ENCODE data around the gene ZNF236.

ZNF236 gene

DNA sequence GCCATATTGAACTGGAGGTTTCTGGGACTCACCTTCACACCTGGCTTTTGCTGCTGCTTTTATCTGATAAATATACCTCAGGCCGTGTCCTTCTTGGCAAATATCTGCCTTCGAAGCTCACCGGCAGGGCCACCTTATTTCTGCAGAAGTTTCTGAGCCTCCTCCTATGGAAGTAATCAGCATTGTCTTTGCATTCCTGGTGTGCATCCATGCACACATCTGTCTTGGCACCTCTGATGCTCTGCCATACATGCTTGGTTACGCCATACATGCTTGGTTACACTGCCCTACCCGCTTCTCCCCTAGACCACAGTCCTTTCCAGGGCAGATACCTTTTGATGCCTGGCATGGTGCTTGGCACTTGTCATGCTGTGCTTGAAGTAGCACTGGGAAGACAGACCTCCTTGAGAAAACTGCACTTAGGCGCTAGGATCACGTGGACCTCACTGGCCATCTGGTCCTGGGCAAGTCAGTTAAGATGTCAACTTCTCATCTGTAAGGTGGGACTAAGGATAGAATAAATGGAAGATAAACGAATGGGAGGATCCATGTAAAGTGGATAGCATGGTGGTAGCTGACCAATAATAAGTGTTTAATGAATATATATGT is 66.8 kb downstream of the ZNF236 start:
- Mint-ChIP-seq H3K27me3 (no peaks in the 10 kb centered on the region), H3K9me3 (no peaks in the 10 kb centered on the region), H3K36me3 (peaks cover 27% of the 10 kb centered on the region), H3K27ac (no peak overlapping the region), H3K4me3 (no peak overlapping the region), H3K4me1 (no peaks in the 10 kb centered on the region)
- no peak for ATAC-seq (ENCODE audit: low read depth)
- DNase-seq (ENCODE audit: low spot score in 2 of 2), result no peak

DNA sequence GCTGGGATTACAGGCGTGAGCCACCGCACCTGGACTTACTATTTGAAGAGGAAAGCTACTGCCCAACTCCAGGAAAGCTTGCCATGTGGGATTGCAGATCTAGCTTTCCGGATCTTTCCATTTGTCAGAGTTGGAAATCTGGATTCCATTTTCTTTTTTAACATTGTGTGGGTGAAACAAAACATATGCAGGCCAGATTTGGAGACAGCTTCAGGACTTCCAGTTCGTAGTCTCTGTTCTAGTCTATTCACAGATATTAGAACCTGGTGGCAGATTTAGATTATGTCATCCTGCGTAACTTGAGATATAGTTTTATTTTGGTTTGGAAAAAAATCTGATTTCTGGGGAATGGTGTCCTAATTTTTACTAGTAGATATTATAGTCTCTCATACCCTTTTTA is 70.5 kb downstream of the ZNF236 start:
- Mint-ChIP-seq H3K9me3 (no peaks in the 10 kb centered on the region), H3K27ac (no peak overlapping the region), H3K27me3 (no peaks in the 10 kb centered on the region), H3K36me3 (peaks cover 20% of the 10 kb centered on the region), H3K4me3 (no peak overlapping the region), H3K4me1 (no peaks in the 10 kb centered on the region)
- ATAC-seq (ENCODE audit: low read depth) (no peak), DNase-seq (ENCODE audit: low spot score in 2 of 2) (no peak)

DNA sequence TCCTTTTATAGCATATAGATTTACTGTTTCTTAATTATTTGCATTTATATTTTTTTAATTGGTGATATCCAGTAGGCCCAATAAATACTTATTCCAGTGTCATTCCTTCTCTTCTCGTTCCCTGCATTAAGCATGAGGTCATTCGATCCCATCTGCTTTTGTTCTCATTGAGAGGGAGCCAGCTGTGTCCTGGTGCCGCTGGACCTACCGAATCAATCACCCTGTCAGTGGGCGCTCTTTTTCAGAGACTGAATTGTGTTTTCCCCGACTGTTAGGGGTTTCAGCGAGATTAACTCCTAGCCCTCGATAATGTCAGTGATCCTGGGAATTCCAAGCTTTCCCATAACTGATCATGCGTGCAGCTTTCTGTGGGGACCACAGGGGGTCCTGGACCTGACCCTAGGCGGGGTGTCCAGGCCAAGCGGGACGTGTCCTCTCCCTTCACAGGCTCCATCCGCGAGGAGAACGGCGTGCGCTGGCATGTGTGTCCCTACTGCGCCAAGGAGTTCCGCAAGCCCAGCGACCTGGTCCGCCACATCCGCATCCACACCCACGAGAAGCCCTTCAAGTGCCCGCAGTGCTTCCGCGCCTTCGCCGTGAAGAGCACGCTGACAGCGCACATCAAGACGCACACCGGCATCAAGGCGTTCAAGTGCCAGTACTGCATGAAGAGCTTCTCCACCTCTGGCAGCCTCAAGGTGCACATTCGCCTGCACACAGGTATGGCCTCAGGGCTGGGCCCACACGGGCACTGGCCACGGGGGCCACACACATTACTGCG is 72.4 kb downstream of the ZNF236 start:
- DNase-seq (ENCODE audit: low spot score in 2 of 2), result no peak
- Mint-ChIP-seq H3K4me3 (no peak overlapping the region), H3K9me3 (no peaks in the 10 kb centered on the region), H3K27ac (no peak overlapping the region), H3K36me3 (peaks cover 25% of the 10 kb centered on the region), H3K4me1 (no peaks in the 10 kb centered on the region), H3K27me3 (no peaks in the 10 kb centered on the region)
- no peak for ATAC-seq (ENCODE audit: low read depth)

DNA sequence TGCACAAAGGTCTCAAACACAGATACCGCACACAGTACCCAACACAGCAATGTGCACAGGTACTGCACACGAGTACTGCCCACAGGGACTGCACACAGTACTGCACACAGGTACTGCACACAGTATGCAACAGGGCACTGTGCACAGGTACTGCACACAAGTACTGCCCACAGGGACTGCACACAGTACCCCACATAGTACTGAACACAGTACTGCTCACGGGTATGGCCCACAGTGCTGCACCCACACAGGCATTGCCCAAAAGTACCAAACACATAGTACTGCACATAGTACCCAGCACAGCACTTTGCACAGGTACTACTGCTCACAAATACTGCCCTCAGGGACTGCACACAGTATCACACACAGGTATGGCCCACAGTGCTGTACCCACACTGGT is 73.1 kb downstream of the ZNF236 start:
- DNase-seq (ENCODE audit: low spot score in 2 of 2) (no peak), ATAC-seq (ENCODE audit: low read depth) (no peak)
- H3K27me3 Mint-ChIP-seq, result no peaks in the 10 kb centered on the region
- H3K4me3 Mint-ChIP-seq, result no peak overlapping the region
- no peak overlapping the region for H3K27ac Mint-ChIP-seq
- H3K4me1 Mint-ChIP-seq, result no peaks in the 10 kb centered on the region
- H3K36me3 Mint-ChIP-seq, result peaks cover 26% of the 10 kb centered on the region
- no peaks in the 10 kb centered on the region for H3K9me3 Mint-ChIP-seq

DNA sequence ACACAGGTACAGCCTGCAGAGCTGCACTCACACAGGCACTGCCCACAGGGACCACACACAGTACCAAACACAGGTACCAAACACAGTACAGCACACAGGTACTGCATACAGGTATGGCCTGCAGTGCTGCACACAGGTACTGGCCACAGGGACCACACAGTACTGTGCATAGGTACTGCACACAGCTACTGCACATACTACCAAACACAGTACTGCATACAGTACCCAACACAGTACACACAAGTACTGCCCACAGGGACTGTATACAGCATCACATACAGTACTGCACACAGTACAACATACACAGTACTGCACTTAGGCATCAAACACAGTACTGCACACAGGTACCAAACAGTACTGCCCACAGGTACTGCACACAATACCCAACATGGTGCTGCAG is 74.3 kb downstream of the ZNF236 start:
- peaks cover 27% of the 10 kb centered on the region for H3K36me3 Mint-ChIP-seq
- no peak overlapping the region for H3K4me3 Mint-ChIP-seq
- no peaks in the 10 kb centered on the region for H3K27me3 Mint-ChIP-seq
- H3K27ac Mint-ChIP-seq, result no peak overlapping the region
- ATAC-seq (ENCODE audit: low read depth) (no peak), DNase-seq (ENCODE audit: low spot score in 2 of 2) (no peak)
- no peaks in the 10 kb centered on the region for H3K4me1 Mint-ChIP-seq
- no peaks in the 10 kb centered on the region for H3K9me3 Mint-ChIP-seq

DNA sequence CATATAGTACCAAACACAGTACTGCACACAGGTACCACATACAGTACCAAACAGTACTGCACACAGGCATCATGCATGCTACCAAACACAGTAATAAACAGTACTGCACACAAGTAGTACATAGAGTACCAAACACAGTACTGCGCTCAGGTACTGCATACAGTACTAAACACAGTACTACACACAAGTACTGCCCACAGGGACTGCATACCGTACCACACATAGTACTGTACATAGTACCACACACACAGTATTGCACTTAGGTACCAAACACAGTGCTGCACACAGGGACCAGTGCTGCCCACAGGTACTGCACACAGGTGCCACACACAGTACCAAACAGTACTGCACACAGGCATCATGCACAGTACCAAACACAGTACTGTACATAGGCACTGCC is 74.9 kb downstream of the ZNF236 start:
- ATAC-seq (ENCODE audit: low read depth) (no peak), DNase-seq (ENCODE audit: low spot score in 2 of 2) (no peak)
- no peaks in the 10 kb centered on the region for H3K4me1 Mint-ChIP-seq
- no peaks in the 10 kb centered on the region for H3K27me3 Mint-ChIP-seq
- H3K4me3 Mint-ChIP-seq, result no peak overlapping the region
- peaks cover 29% of the 10 kb centered on the region for H3K36me3 Mint-ChIP-seq
- no peak overlapping the region for H3K27ac Mint-ChIP-seq
- no peaks in the 10 kb centered on the region for H3K9me3 Mint-ChIP-seq

DNA sequence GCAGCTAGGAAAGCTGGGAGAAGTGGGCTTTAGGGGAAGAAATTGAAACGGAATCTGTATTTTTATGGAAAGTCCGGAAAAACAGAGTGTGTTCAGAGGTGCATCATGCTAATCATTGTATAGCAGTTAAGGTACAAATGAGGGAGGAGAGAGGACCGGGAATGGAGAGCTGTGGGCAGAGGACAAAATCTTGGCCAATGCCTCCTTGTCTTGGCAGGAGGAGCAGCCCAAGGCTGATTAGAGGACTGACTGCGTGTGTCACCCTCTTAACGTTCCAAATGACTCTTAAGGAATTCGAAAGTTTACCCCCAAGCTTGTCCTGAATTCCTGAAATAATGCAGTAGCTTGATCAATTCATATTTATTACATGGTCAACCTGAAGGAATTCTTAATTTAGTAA is 81.0 kb downstream of the ZNF236 start:
- H3K4me3 Mint-ChIP-seq, result no peak overlapping the region
- no peak for DNase-seq (ENCODE audit: low spot score in 2 of 2)
- H3K27ac Mint-ChIP-seq, result peak overlapping the region; percentile 35
- no peaks in the 10 kb centered on the region for H3K27me3 Mint-ChIP-seq
- H3K36me3 Mint-ChIP-seq, result peaks cover 31% of the 10 kb centered on the region
- no peaks in the 10 kb centered on the region for H3K9me3 Mint-ChIP-seq
- ATAC-seq (ENCODE audit: low read depth), result no peak
- no peaks in the 10 kb centered on the region for H3K4me1 Mint-ChIP-seq

DNA sequence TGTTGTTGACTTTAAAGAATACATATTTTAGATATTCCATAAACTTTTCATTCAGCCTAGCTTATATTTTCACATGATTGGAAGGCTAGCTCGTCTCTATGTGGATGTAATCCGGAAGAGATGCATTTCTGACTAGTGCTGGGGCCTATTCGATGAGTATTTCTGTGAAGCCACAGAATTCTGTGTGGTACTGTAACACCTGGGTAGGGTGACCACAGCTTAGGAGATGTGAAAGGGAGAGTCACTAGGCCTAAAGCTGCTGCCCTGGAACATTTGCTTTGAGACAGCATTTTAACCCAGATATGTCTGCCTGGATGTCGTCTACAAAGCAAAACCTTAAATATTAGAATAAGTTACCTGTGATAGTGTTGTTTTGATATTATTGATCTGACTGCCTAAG is 83.5 kb downstream of the ZNF236 start:
- no peak overlapping the region for H3K27ac Mint-ChIP-seq
- peaks cover 27% of the 10 kb centered on the region for H3K36me3 Mint-ChIP-seq
- DNase-seq (ENCODE audit: low spot score in 2 of 2), result no peak
- H3K4me3 Mint-ChIP-seq, result no peak overlapping the region
- ATAC-seq (ENCODE audit: low read depth), result no peak
- no peaks in the 10 kb centered on the region for H3K27me3 Mint-ChIP-seq
- H3K4me1 Mint-ChIP-seq, result no peaks in the 10 kb centered on the region
- no peaks in the 10 kb centered on the region for H3K9me3 Mint-ChIP-seq

DNA sequence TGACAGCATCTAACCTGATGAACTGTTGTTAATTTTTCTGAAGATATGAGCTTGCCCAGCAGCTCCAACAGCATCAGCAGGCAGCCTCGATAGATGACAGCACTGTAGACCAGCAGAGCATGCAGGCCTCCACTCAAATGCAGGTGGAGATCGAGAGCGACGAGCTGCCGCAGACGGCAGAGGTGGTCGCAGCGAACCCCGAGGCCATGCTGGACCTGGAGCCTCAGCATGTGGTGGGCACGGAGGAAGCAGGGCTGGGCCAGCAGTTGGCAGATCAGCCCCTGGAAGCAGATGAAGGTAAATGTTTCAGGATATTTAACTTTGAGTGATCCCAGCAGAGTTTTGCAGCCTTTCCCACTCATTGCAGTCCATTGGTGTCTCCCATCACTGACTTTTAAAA is 85.9 kb downstream of the ZNF236 start:
- no peak for ATAC-seq (ENCODE audit: low read depth)
- DNase-seq (ENCODE audit: low spot score in 2 of 2), result no peak
- Mint-ChIP-seq H3K9me3 (no peaks in the 10 kb centered on the region), H3K4me1 (no peaks in the 10 kb centered on the region), H3K4me3 (no peak overlapping the region), H3K36me3 (peaks cover 23% of the 10 kb centered on the region), H3K27me3 (no peaks in the 10 kb centered on the region), H3K27ac (no peak overlapping the region)

DNA sequence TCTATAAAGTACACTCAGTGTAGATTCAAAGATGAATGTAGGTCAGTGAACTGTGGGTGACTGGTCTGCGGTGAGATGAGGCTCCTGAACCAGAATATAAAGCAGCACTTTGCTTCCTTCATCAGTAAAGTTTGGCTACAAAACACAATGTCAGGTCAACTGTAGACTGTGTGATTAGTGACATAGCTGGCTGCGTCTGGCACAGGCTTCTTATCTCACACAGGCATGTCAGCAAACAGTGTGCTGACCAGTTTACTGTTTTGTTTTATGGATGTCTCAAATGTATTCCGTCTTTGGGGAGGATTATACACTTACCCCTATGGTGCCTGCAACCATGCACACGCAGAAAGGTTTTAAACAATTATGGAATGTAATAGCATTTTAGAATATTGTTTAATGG is 87.1 kb downstream of the ZNF236 start:
- no peak for ATAC-seq (ENCODE audit: low read depth)
- H3K27ac Mint-ChIP-seq, result no peak overlapping the region
- DNase-seq (ENCODE audit: low spot score in 2 of 2), result no peak
- peaks cover 30% of the 10 kb centered on the region for H3K36me3 Mint-ChIP-seq
- H3K4me3 Mint-ChIP-seq, result no peak overlapping the region
- H3K4me1 Mint-ChIP-seq, result peaks cover 5% of the 10 kb centered on the region
- no peaks in the 10 kb centered on the region for H3K9me3 Mint-ChIP-seq
- no peaks in the 10 kb centered on the region for H3K27me3 Mint-ChIP-seq

DNA sequence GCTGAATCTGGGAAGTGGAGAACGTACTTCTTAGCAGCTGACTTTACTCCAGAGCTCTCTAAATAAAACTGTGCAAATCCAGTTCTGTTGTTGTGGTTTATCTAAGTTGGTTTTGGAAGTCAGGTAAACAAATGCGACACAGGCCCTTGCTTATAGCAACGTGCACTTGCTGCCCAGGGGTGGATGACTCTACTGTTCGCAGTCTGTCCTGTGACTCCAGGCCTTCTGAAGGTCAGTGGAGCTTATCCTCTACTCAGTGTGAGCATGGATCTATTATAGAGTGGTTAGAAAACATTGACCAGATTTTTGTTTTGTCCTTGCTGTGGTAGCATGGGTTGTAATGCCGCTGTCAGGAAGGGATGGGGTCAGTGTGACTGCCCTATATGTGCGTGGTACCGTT is 89.1 kb downstream of the ZNF236 start:
- Mint-ChIP-seq H3K9me3 (no peaks in the 10 kb centered on the region), H3K27ac (no peak overlapping the region), H3K4me3 (no peak overlapping the region), H3K36me3 (peaks cover 36% of the 10 kb centered on the region), H3K4me1 (peaks cover 11% of the 10 kb centered on the region), H3K27me3 (no peaks in the 10 kb centered on the region)
- DNase-seq (ENCODE audit: low spot score in 2 of 2) (no peak), ATAC-seq (ENCODE audit: low read depth) (no peak)

DNA sequence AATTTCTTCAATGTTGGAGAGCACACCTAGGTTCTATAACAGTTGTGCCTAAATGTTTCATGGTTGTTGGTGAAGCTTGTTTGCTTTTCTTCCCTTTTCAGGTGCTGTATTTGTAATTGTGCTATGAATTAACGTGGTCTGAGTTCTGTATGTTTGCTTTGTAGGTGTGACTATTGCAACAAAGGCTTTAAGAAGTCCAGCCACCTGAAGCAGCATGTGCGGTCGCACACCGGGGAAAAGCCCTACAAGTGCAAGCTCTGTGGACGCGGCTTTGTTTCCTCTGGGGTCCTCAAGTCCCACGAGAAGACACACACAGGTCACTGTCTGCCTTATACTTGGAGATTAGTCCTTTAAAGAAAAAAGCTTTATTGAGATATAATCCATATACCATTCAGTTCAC is 91.2 kb downstream of the ZNF236 start:
- Mint-ChIP-seq H3K27ac (peak overlapping the region; percentile 8), H3K4me3 (no peak overlapping the region), H3K36me3 (peaks cover 40% of the 10 kb centered on the region), H3K9me3 (no peaks in the 10 kb centered on the region), H3K27me3 (no peaks in the 10 kb centered on the region), H3K4me1 (peaks cover 11% of the 10 kb centered on the region)
- DNase-seq (ENCODE audit: low spot score in 2 of 2) (no peak), ATAC-seq (ENCODE audit: low read depth) (no peak)

DNA sequence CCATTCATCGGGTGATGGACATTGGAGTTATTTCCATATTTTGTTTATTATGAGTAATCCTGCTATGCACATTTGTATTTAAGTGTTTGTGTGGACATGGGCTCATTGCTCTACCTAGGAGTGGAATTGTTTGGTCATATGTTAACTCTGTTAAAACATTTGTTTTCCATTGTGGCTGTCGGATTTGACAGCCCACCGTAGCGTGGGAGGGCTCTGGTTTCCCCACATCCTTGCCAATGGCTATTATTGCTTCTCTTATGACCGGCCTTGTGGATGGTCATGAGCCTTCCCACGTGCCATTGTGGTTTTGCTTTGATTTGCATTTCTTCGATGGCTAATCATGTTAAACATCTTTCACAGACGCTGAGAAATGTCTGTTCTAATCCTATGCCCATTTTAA is 92.0 kb downstream of the ZNF236 start:
- H3K9me3 Mint-ChIP-seq, result no peaks in the 10 kb centered on the region
- H3K4me3 Mint-ChIP-seq, result no peak overlapping the region
- peak overlapping the region; percentile 8 for H3K27ac Mint-ChIP-seq
- no peak for ATAC-seq (ENCODE audit: low read depth)
- no peak for DNase-seq (ENCODE audit: low spot score in 2 of 2)
- no peaks in the 10 kb centered on the region for H3K27me3 Mint-ChIP-seq
- peaks cover 11% of the 10 kb centered on the region for H3K4me1 Mint-ChIP-seq
- H3K36me3 Mint-ChIP-seq, result peaks cover 36% of the 10 kb centered on the region

DNA sequence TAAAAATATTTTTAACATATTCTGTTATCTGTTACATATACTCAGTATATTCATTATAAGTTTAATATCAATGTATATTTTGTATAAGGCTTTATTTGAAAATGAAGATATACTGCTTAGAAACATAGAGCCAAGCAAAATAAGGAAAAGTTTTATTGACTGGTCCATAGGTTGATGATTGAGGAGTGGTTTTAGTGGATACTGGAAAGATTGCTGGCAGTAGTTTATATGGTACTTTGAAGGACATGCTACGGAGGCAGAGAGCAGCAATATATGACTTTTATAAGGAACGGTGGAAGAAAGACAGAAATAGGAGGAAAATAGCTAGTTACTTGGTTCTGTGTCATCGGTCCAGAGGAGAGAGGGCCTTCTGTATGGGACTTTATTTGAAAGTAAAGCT is 92.4 kb downstream of the ZNF236 start:
- H3K27ac Mint-ChIP-seq, result peak overlapping the region; percentile 8
- H3K9me3 Mint-ChIP-seq, result no peaks in the 10 kb centered on the region
- no peak overlapping the region for H3K4me3 Mint-ChIP-seq
- no peaks in the 10 kb centered on the region for H3K27me3 Mint-ChIP-seq
- peaks cover 37% of the 10 kb centered on the region for H3K36me3 Mint-ChIP-seq
- no peak for ATAC-seq (ENCODE audit: low read depth)
- H3K4me1 Mint-ChIP-seq, result peaks cover 11% of the 10 kb centered on the region
- no peak for DNase-seq (ENCODE audit: low spot score in 2 of 2)

DNA sequence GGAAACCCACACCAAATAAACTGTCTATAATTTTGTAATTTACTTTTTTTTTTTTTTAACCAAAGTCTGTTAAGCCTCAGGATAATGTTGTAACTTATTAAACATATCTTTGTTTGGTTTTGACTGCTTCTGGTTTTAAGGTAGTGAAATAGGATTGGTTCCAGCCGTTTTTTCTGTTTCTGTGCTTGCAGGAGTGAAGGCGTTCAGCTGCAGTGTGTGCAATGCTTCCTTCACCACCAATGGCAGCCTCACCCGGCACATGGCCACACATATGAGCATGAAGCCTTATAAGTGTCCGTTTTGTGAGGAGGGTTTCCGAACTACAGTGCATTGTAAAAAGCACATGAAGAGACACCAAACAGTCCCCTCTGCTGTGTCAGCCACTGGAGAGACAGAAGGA is 93.1 kb downstream of the ZNF236 start:
- no peak overlapping the region for H3K4me3 Mint-ChIP-seq
- no peaks in the 10 kb centered on the region for H3K27me3 Mint-ChIP-seq
- H3K36me3 Mint-ChIP-seq, result peaks cover 35% of the 10 kb centered on the region
- H3K4me1 Mint-ChIP-seq, result peaks cover 11% of the 10 kb centered on the region
- ATAC-seq (ENCODE audit: low read depth) (no peak), DNase-seq (ENCODE audit: low spot score in 2 of 2) (no peak)
- no peaks in the 10 kb centered on the region for H3K9me3 Mint-ChIP-seq
- no peak overlapping the region for H3K27ac Mint-ChIP-seq

Measured in memory B cell (primary cell).